NCI-H2107 treated with DMSO at 0.1 percent for 48 hours (cell line): ENCODE results near the gene SCLT1.
A peak's percentile ranks its signal among the peaks of the same experiment; 100 is the strongest.
"Not testable (repeated sequence)": the region's sequence is repeated elsewhere in the genome, so short reads cannot be mapped to it uniquely, and the experiment has no call there.

Experiments
- DNase-seq: peaks from one replicate; lab custom pipeline; 2025; ENCODE audit not compliant: unreplicated experiment; lab: John Stamatoyannopoulos, UW

Gene SCLT1

DNA sequence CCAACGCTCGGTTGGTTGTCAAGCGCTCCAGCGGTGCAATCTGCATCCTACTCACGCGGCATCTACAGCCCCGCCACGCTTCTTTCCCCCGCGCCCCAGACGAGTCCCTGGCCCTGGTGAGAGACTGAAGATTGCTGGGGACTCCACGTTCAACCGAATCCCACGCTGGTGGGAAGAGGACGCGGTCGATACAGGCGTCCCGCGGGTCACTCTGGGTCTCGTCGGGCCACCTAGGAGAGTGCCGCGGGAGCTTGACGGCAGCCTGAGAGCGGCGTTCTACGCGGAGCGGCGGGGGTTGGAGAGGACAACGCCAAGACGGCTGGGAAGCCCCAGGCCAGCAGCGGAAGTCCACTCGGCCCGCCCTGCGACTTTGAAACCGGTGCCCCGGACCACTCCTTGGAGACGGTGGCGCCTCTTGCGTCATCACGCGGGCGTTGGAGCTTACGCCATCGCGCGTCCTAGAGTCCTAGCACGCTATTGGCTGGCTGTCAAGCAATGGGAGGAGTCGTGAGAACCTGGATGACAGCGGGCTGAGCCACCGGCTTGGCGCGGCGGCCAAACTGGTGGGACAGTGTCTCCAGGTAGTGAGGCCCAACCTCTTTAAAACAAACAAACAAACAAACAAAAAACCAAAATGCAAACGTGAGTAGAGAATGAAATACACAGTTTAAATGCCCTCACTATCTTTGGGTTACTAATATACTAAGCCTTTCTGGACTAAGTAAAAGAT is at the start of gene SCLT1:
Gene SCLT1 (minus strand): TSS at position 349 of the 730 bp plus-strand sequence. CDS start 436 bp downstream, outside the sequence.
- peak; percentile 80 for DNase-seq

DNA sequence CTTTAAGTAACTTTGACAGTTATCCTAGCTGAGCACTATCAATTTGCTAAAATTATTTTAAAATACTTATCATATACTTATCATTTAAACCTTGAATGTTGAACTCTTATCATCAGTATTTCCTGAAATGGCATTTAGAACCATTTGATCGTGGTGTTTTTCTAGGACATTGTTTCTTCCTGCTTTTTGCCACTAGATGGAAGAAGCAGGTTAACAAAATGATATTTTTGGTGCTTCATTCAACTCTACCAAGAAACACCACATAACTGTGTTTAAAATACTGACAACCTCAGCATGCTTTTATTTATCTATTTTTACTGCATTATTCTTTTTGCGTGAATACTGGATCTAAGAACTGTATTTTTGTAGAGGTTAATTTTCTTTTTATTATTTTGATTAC is 47.2 kb upstream of the SCLT1 start:
- DNase-seq = no peak

DNA sequence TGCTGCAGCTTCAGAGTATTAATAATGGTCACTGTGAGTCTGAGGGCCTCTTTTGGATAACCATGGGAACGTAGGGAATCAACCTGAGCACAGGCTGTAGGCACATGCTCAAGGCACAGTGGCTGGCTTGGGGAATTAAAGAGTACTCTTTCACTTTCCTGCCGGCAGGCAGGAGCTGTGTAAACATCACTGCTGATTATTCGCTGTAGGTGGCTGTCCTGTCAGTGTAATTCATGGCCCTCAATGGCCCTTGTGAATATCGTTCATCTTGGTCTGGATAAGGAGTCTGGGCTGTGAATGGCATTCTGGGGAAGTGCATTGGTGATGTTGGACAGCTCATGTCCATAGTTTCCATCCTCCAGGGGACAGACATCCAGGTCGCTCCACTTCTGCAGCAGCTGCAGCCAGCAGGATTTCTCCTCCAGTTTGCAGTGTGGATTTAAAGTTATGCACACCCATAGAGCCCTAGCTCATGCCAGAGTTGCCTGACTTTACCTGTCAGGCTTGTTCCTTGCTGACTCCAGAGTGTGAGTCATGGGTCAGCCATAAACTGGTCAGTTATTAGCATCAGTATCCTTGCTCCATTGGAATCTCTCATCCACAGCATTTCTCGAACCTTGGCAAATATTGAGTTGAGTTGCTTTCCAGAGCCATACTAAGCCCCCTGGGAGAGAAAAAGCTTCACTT is 45.6 kb upstream of the SCLT1 start:
- no peak for DNase-seq

DNA sequence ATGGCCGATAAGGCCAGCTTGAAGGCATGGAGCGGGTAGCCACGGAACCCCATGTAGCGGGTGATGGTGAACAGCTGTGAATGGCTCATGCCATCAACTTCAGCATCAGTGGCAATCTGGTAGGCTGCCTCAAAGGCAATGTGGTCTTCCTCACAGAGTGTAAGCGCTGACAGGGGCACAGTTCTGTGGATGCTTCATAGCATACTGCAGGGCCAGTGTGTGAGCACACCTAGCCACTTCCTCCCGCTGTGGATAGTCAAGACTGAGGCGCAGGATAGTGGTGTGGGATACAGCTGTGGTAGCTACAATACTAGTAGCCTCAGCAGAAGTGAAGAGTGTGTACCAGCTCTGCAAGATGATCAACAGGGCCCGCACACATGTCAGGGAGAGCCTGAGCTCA is 43.1 kb upstream of the SCLT1 start:
- DNase-seq = no peak

DNA sequence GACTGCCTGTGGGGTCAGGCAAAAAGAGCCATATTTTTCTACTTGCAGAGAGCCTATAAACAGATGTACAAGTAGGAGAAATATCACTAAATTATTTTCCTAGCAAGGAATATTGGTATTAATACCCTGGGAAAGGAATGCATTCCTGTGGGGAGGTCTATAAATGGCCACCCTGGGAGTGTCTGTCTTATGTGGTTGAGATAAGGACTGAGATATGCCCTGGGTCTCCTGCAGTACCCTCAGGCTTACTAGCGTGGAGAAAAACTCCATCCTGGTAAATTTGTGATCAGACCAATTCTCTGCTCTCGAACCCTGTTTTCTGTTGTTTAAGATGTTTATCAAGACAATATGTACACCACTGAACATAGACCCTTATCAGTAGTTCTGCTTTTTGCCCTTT is 38.0 kb upstream of the SCLT1 start:
- DNase-seq = no peak

DNA sequence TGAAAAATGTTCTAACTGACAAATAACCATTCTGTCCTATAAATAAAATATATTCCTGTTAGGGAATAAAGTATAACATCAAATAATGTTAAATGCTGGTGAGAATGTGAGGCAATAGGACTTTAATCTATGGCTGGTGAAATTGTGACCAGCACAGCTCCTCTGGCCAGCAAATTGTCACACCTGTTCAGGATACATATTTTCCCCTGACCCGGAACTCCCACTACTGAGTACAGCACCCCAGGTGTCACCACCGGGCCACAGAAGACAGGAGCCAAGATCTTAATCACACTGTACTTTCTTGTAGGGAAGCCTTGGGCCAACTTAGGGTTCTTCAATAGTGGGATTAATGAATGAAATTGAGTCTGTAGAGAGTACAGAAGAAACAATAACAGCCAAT is 35.8 kb upstream of the SCLT1 start:
- no peak for DNase-seq

DNA sequence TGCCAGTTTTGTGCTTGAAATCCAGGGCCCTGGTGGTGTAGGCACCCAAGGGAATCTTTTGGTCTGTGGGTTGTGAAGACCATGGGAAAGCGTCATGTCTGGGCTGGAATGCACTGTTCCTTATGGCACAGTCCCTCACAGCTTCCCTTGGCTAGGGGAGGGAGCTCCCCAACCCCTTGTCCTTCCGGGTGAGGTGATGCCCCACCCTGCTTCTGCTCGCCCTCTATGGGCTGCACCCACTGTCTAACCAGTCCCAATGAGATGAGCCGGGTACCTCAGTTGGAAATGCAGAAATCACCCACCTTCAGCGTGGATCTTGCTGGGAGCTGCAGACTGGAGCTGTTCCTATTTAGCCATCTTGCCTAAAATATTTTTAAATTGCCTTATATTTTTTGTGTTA is 33.3 kb upstream of the SCLT1 start:
- not testable (repeated sequence) for DNase-seq

DNA sequence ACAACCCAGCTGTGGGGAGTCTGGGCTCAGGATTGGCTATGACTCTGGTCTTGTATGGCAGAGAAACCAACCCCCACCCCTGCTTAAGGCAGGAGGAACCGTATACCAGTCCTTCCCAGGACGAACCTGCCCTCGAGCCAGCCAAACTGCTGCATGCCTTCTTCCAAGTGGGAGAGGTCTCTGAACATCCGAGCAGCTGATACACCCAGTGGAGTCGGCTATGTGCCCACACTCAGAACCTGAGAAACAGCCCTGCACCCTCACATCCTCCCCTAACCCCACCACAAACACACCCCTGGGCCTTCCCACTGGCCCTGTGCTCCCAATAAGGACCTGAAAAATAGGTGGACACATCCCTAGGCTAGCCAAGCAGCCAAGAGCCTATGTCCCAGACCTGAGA is 24.4 kb upstream of the SCLT1 start:
- DNase-seq = no peak

DNA sequence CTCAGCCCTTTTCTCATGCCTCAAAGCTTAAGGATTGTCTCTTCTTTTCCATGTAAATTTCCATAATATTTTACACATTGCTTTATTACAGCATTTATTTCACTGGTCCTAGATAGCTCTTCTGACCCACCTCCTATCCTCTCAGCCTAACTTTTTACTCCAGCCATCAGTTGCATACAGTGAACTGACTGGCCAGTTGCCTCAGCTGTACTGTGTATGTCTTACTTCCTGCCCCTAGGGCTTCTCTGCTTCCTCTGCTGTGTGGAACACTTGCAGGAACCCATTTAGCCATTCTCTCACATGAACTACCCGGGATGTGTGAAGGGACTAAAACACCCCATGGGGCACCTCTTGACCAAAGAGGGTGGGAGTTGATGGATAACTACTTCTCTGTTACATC is 20.6 kb upstream of the SCLT1 start:
- no peak for DNase-seq

DNA sequence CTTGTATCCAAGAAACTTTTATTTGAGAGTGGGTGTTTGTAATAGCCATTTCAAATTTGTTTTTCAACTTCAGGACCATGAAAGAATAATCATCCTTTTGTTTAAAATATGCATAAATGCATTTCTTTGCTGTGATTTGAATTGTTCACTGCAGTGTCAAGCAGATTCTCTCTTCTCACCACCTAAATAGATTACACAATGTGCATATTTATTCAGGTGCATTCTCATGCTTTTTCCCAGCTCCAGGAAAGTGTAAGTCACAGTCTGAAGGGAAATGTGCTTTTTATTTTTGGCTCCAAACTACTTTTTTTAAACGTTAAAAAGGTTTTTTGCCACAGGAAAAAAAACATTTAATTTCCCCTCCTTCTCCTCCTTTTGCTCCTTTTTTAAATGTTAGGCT is 20.1 kb upstream of the SCLT1 start:
- DNase-seq = no peak

DNA sequence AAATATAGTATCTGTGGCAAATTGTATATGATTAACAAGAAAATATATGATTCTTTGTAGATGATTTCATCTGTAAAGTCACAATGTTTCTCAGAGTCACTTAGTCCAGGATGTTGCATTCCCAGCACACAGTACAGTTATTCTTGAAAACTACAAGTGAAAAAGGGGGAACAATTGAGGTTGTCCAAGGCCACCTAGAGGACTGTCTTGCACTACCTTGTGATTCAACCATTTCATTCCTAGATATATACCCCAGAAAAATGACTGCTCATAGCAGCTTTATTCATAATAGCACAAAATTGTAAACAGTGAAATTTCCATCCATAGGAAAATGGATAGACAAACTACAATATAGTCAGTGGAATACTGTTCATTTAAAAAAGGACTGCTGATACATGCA is 18.6 kb upstream of the SCLT1 start:
- DNase-seq = no peak

DNA sequence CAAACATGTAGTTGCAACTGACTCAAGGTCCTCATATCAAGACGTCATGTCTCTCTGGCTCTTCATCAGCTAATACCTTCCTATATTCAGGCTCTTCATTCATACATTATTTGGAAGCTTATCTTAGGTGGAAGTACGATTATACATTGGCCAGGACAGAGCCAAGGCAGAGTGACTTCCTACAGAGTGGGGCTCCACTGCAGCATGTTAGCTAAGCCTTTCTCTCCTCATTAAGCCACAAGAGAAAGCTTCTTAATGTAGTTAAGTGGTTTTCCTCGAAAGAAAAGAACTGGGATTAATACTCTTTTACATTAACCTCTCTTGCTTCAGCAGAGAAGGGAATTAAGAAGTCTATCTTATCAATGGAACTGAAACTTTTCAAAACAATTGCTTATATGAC is 17.6 kb upstream of the SCLT1 start:
- no peak for DNase-seq

DNA sequence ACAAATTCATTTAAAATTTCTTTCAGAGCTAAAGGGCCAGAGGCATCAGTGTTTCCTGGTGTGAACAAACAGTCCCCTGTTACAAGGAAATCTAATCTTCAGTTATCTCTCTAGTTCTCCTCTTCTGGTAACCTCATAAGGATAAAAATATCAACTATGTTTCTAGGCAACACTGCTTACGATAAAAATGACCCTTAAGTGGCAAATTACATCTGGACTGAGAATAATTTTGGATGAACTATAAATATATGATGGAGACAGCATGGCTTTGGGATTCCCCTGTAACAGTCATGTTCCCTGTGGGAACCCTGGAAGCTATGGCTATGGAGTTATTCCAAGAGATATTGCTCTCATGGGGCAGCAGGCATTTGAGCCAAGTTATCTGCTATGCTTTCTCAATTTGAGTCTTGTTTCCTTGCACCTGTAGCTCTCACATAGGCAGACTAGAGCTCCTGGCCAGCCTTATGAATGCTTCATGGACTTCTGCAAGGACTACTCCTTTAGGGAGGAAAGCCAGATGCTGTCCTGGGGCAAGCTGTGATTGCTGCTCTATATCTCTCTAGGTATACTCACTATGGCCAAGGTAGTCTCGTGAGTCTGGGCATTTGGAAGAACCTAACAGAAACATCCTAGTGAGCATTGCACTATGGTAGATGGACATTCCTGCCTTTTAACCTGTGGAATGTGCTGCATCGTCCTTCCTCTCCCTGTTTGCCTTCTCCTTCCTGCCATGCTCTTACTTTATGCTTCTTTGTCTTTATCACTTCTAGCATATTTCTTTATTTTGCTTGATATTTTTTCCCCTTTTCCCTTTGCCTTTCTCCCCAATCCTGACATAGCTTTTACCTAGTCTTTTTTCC is 16.9 kb upstream of the SCLT1 start:
- DNase-seq = no peak

DNA sequence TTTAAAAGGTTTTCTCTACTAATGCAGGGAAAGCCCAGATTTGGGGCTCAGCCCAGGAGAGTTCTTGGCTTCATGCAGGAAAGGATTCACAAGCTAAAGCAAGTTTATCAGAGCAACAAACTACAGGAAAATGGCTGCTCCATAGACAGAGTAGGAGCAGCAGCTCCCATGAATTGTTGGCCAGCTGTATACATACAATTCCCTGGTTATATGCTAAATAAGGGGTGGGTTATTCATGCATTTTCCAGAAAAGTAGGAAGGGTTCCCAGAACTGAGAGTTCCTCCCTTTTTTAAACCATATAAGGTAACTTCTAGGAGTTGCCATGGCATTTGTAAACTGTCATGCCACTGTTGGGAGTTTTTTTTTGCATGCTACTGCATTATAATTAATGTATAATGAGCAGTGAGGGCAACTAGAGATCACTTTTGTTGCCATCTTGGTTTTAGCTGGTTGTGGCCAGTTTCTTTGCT is 5.2 kb upstream of the SCLT1 start:
- DNase-seq = no peak

DNA sequence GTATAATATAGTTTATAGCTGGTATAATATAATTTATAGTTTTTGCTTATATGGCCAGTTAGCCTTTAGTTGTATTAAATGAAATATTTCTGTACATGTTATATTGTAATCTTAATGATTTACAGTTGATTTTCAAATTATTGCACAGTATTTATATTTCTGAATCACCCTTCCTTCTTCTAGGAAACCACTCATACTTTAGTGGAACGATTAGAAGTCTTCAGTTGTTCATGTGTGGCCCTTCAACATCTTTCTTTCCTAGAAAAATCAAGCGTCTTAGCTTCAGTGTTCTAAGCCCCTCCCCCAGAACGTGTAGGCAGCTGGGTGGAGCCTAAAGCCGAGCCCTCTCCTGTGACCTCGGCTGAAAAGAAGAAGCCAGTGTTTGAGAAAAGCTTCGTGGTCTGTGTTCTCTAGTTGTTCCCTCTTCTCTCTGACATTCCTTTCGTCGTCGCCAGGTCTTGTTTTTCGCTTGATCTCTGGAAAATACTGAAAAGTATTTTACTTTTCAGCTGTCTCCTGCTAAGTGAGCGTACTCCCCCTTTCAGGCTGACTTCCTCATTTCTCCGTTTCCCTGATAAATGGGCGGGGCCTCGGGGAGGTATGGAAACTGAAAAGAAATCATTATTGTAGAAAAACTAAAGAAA is 2.6 kb upstream of the SCLT1 start, which contains the start of gene C4orf33:
Gene C4orf33 (plus strand): TSS at position 342 of the 644 bp plus-strand sequence. CDS start 6,459 bp downstream, outside the sequence.
- no peak for DNase-seq

DNA sequence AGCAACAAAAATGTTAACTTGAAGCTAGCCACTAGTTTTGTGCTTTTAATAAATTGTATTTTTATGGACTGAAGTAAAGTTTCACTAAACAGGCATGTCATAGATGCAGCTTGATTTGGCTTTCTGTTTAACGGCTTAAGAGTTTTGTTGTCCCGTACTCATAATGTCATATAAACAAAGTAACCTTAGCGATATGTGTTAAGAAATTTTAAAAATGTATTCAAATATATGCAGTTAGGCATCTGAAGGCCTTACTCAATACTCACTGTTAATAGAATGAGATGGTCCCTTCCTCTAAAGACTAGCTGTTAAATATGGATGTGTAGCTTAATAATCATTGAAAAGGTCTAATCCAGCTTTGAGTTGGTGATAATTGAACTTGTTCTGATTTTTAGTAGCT is 1.0 kb upstream of the SCLT1 start:
- DNase-seq = no peak

DNA sequence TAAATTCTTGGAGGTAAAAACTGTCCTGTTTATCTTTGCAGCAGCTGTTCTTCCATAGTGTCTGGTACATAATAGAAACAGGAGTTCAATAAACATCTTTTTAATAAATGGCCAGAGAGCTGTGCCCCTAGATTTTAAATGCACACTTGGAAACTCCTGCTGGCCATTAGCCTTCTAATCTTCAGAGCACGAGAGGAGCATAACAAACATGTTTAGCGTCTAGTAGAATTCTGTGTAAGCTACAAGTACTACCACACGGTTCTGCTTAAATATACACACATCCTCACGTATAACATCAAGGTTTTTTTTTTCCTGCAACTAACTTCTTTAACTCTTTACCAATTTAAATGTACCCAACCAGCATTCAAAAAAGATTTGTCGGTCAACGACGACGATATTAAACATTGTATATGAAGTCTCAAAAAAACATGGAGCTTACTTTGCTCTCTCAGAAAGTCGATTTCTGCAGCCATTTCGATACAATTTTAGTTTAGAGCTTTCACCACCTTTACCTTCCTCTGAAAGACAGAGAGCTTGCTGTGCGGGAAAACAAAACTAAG is 628 bp downstream of the SCLT1 start:
- peak; percentile 18 for DNase-seq

DNA sequence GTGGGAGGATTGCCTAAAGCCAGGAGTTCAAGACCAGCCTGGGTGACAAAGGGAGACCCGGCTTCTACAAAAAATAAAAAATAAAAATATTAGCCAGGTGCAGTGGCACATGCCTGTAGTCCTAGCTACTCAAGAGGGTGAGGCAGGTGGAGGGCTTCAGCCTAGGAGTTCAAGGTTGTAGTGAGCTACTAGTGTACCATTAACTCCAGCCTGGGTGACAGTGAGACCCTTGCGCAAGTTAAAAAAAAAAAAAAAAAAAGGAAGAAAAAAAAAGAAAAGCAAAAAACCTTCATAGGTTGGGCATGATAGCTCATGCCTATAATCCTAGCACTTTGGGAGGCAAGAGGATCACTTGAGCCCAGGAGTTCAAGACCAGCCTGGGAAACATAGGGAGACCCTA is 5.8 kb downstream of the SCLT1 start:
- DNase-seq = no peak

DNA sequence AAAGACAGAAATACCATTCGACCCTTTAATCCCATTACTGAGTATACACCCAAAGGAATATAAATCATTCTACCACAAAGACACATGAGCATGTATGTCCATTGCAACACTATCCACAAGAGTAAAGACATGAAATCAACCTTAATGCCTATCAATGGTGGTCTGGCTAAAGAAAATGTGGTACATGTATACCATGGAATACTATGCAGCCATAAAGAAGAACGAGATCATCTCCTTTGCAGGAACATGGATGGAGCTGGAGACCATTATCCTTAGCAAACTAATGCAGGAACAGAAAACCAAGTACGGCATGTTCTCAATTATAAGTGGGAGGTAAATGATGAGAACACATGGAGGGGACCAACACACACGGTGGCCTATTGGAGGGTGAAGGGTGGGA is 7.9 kb downstream of the SCLT1 start:
- no peak for DNase-seq

DNA sequence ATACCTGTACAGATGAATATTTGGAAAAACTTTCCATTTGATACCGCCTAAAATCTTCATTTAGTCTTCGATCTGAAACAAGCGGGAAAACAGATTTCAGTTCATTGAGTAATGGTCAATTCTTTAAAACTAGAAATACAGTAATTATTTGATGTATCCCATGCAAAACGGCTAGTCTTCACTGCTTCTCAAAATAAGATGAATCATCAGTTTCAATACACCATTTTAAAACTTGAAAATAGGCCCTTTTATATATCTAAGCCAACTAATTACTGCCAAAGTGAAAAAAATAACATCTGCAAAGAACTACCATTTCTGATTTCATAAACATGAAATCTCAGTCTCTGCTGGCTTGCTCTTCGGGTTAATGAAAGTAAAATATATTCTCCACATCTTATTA is 11.0 kb downstream of the SCLT1 start:
- no peak for DNase-seq

DNA sequence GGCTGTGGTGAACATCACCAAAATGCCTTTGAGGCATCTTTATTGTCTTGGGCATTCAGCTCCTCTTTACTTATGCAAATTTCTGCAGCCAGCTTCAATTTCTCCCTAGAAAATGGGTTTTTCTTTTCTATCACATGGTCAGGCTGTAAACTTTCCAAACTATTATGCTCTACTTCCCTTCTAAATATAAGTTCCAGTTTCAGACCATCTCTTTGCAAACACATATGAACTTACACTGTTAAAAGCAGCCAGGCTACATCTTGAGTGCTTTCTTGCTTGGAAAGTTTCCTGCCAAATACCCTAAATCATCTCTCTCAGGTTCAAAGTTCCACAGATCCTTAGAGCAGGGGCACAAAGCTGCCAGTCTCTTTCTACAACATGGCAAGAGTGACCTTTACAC is 13.2 kb downstream of the SCLT1 start:
- DNase-seq = no peak
